Measurements from ENCODE around the gene DLG2.

GRCh38 chr11:85133636-85134035, 493.5 kb downstream of the DLG2 start:
- no peak for TF ChIP-seq CTCF (IDR thresholded peaks at IDR 0.05 in 4 of 5, conservative IDR thresholded peaks at IDR 0.05 in 1 of 5)
- no peak for TF ChIP-seq POLR2A (IDR thresholded peaks at IDR 0.05)
